Measurements from ENCODE around the gene MPRIP. TPM values are rescaled to one million over a fixed set of nuclear protein-coding genes. Genes with fewer than 3 reads are reported as not detected.
"Not testable (repeated sequence)": the region's sequence is repeated elsewhere in the genome, so short reads cannot be mapped to it uniquely, and the experiment has no call there.

The MPRIP gene
- 79.0 and 86.3 TPM in 2 replicates for total RNA-seq

- no peak for DNase-seq (ENCODE audit: low read depth in 2 of 2)
These were observed at the start of gene MPRIP for GRCh38 chr17:17042384-17042736. Gene MPRIP (plus strand): TSS chr17:17042457. CDS start chr17:17042849, 392 bp downstream.

GRCh38 chr17:16994631-16995030 is 47.6 kb upstream of the MPRIP start:
- no peak for DNase-seq (ENCODE audit: low read depth in 2 of 2)

- DNase-seq (ENCODE audit: low read depth in 2 of 2), result no peak
These were observed 46.3 kb upstream of the MPRIP start for GRCh38 chr17:16995930-16996329.

DNA sequence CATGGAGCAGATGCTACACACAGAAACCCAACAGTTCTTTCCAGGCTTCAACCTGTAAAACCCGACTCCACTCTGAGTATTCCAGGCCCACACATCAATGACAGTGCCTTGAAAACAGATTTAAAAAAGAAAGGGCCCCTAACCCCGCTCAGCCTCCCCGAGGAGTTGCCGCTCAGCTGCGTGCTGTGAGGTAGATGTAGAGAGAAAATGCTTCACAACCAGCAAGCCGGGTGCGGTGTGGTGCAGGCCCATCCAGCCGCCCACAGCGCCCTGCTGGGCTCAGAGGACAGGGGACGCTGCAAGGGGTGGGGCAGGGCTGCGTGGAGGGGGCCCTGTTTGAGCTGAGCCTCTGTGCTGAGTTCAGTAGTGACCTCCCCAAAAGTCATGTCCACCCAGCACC is 45.5 kb upstream of the MPRIP start:
- DNase-seq (ENCODE audit: low read depth in 2 of 2), result not testable (repeated sequence)

DNA sequence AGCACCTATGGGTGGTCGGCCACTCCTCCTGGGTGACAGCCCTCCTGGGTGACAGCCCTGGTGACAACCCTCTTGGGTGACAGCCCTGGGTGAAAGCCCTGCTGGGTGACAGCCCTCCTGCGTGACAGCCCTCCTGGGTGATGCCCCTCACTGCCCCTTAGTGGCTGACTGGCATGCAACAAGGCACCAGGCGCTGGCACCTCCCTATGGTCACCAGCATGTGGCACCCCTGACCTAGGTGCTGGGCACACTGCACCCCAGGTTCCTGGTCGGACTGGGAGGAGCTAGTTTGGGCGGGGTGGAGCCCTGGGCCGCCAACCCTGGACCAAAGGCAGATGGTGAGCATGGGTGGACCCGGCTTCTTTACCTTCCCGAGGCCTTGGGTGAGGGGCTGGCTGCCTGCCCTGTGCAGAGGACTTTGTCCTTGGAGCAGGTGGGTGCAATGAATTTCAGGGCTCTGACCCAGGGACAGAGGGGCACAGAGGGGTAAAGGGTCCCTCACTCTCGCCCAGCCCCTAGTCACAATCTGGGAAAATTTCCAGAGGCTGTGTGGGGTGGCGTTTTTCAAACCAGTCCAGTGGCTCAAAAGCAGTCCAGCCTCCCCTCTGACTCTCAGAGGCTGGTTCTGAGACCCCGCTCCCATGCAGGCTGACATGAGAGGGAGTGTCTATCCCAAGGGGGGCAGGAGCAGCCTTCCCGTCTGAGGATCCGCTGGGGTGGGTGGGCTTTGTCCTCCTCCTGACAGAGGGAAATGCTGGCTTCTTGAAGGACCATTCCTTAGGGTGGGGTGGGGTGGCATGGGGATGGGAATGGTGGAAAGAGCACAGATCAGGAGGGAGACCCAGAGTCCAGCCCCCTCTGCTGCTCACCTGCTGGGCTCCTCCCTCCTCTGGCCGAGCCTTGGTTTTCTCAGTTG is 44.5 kb upstream of the MPRIP start:
- DNase-seq (ENCODE audit: low read depth in 2 of 2), result peak in 1 of 2 donors; percentile 21

GRCh38 chr17:16999931-17000625 is 42.2 kb upstream of the MPRIP start:
- DNase-seq (ENCODE audit: low read depth in 2 of 2), result no peak

- DNase-seq (ENCODE audit: low read depth in 2 of 2), result no peak
These were observed 41.0 kb upstream of the MPRIP start for GRCh38 chr17:17001076-17001777.

DNA sequence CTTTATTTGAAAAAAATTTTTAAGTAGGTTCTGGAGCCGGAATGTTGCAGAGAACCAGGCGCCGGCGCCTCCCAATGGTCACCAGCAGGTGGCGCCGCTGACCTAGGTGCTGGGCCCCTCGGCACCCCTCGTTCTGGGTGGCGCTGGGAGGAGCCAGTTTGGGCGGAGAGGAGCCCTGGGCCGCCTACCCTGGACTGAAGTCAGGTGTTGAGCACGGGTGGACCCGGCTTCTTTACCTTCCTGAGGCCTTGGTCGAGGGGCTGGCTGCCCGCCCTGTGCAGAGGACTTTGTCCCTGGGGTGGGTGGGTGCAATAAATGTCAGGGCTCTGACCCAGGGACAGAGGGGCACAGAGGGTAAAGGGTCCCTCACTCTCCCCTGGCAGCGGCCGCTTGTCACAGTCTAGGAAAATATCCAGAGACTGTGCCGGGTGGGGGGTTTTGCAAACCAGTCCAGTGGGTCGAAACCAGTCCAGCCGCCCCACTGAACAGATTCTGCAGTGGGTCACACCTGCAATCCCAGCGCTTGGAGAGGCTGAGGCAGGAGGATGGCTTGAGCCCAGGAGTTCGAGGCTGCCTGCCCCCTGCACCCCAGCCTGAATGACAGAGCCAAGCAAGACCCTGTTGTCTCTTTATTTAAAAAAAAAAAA is 40.3 kb upstream of the MPRIP start:
- DNase-seq (ENCODE audit: low read depth in 2 of 2), result peak; percentile 20 to 54

DNA sequence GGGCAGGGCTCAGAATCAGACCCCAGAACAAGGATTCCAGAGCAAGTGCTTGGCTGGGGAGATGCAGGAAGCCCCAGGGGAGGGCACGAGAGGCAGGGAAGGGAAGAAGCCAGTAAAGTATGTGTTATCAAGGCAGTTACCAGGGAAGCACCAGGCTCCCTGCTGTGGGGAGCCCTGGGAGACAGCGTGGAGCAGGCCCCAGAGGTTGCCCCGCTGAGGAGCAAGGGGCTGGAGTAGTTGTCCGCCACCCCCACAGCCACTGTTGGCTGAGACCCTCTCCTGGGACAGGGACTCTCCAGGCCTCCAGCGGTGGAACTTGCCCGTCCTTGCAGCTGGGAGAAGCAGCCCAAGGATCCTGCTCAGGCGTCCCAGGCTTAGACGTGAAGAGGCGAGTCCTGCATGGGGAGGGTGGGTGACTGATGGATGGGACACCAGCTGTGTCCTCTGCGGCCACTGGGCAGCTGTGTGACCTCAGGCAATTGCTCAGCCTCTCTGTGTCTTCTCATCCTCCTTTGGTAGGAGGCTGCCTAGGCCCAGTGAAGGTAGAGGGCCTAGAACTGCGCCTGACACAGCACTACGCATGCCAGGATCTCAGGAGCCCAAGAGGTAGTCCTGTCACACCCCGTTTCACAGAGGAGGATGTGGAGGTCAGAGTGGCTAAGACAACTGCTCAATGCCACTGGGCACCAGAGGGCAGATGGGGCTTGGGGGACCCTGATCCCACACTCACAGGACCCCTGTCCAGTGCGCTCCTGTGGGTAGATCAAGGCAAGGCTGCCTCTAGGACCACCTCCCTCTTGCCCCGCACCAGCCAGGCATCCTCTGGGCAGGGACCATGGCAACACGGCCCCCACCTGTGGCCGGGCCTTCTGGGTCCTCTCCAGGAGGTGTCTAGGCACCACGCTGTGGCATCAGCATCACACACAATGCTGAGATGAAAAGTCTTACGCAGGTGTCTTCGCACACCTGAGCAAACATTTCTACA is 39.2 kb upstream of the MPRIP start:
- DNase-seq (ENCODE audit: low read depth in 2 of 2), result not testable (repeated sequence)

DNA sequence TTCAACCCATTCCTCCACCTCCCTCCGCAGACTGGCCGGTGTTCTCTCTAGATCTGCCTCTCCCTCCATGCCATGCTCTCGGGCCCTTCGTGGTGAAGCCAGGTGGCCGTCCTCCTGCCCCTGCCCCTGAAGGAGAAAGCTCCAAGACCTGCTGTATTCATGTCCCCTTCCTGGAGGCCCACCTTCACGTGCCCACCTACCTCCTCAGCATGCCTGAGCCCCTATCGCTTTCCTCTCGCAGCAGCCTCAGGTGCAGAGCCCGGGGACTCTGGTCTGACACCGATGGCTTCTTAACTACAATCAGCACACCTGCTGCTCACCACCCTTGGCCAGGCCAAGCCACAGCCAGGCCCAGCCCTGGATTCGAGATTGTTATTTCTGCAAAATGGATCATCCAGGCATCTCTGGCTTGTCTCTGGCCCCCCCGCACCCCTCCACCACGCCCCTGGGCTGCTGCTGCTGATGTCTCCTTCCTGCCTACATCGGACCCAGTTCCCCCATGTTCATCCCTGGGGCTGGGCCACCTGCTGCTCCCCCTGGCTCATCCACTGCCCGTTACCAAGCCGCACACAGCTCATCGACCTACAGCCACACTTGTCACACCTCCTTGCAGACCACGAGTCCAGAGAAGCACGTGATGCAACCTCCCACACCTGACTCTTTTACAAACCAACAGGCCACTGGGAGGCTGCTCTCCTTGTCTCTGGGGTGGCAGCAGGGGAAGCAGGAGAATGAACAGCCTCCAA is 37.8 kb upstream of the MPRIP start:
- DNase-seq (ENCODE audit: low read depth in 2 of 2), result no peak

GRCh38 chr17:17004997-17005614 is 37.2 kb upstream of the MPRIP start:
- peak in 1 of 2 donors; percentile 15 for DNase-seq (ENCODE audit: low read depth in 2 of 2)

DNA sequence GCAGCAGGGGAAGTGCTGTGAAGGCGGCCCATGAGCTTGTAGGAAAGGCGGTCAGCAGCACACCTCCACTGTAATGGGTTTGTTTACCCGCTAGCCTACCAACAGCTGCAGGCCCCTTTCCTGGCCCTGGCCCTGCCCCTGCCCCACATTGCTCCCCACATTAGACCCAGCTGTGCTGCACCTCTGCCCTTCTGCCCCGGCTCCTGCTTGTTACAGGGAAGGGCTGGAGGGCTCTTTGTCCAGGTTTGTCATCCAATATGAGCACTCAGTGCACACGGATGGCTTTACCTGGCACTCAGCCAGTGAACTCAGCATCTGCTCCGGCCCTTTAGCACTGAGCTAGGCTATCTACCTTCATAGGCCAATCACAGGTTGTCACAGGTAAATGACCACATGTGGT is 34.4 kb upstream of the MPRIP start:
- DNase-seq (ENCODE audit: low read depth in 2 of 2), result not testable (repeated sequence)

DNA sequence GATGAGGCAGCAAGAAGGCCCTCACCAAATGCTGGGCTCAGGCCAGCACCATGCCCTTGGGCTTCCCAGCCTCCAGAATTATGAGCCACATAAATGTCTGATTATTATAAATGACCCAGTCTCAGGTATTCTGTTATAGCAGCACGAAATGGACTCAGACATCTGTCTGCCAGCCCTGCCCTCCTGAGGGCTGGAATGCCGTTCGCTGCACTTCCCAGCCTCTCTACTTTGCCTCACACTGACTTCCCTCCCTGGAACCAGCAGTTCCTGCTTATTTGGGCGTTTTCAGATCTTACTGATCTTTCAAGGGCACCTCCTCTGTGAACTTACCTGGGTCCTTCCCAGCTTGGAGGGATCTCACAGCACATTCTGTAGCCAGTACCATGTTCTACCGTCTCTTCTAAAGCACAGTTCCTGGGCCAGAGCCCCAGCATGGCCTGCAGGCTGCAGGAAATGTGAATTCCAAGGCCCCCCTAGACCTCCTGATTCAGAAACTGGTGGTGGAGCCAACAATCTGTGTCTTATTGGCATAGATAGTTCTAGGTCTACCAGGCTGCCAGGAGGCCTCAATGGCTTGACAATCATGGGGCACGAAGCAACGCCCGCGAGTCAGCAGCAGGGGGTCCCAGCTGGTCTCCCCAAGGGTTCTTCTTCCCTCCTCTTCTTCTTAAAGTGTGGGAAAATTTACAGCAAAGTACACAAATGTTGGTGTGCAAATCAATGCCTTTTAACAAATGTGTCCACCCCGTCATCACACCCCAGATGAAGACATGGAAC is 33.4 kb upstream of the MPRIP start:
- DNase-seq (ENCODE audit: low read depth in 2 of 2), result not testable (repeated sequence)

GRCh38 chr17:17009972-17010371 is 32.3 kb upstream of the MPRIP start:
- not testable (repeated sequence) for DNase-seq (ENCODE audit: low read depth in 2 of 2)

- not testable (repeated sequence) for DNase-seq (ENCODE audit: low read depth in 2 of 2)
These were observed 31.7 kb upstream of the MPRIP start for GRCh38 chr17:17010545-17011034.

DNA sequence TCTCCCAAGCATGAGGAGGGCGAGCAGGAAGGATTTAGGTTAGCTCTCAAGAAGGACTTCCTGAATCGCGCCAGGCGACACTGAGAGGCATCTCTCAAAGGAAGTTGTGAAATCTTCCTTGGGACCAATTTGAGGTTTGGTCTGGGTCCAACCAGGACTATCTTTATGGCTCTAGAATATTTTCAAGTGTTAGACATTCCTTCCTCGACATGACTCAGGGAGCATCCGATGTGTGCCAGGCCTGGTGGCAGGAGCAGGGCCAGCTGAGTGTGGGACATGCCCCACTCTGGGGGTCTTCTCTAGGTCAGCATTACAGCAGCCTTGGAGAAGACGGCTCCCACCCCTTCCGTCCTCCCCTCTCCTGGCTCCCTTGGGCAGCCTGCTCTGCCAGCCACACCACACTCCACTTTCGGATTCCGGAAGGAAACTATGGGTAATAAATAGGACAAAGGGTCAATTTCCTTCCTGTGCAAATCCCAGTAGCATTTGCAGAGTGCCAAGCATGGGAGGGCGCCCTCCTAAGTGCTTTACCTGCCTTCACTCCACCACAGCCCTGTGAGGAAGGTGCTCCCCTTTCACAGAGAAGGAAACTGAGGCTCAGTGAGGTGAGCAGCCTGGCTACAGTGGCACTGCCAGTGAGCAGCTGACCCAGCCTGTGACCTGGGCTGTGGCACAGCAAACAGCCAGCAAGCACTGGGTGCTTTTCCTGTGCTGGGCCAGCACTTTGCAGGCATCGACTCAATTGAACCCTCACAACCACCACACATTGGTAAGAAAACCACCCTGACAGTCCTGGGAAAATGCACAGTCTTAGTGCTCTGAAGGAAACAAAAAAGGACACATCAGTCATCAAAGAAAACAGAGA is 31.0 kb upstream of the MPRIP start:
- peak in 1 of 2 donors; percentile 17 for DNase-seq (ENCODE audit: low read depth in 2 of 2)

Data from dermis microvascular lymphatic vessel endothelial cell (primary cell).